Lower lobe of right lung (tissue), 2 donors: ENCODE data around the gene THUMPD1. TPM values are rescaled to one million over a fixed set of nuclear protein-coding genes. Genes with fewer than 3 reads are reported as not detected.
A peak's percentile ranks its signal among the peaks of the same experiment; 100 is the strongest.

Experiments used
- ATAC-seq, 2 donors: fragments of 200-7000 bp; cut with Tn5 transposase; one replicate each; pipeline ENCODE4 v1.9.1; 2020 to 2022; ENCODE audit warnings: mild to moderate bottlenecking in 2 of 2, moderate library complexity in 2 of 2
- DNase-seq: peaks from one replicate; pipeline ENCODE4 v3.0.0-alpha.2; 2020
- H3K27ac ChIP-seq: fragments of 200-600 bp; one replicate; pipeline ENCODE4 v1.8.0; 2022
- H3K27me3 ChIP-seq: fragments of 200-600 bp; one replicate; pipeline ENCODE4 v1.8.0; 2022; ENCODE audit warnings: low read depth
- H3K36me3 ChIP-seq: fragments of 200-600 bp; one replicate; pipeline ENCODE4 v1.8.0; 2022; ENCODE audit warnings: mild to moderate bottlenecking
- H3K4me1 ChIP-seq: fragments of 200-600 bp; one replicate; pipeline ENCODE4 v1.8.0; 2022
- H3K4me3 ChIP-seq: fragments of 200-600 bp; one replicate; pipeline ENCODE4 v1.8.0; 2022; ENCODE audit warnings: mild to moderate bottlenecking
- H3K9me3 ChIP-seq: fragments of 200-600 bp; one replicate; pipeline ENCODE4 v1.8.0; 2022
- CTCF ChIP-seq: fragments of 200-600 bp; IDR thresholded peaks from one replicate; pipeline ENCODE4 v1.8.0; 2022; ENCODE audit warnings: antibody characterized with exemption, mild to moderate bottlenecking
- intact Hi-C: fragments of 100-400 bp; cut with DNase I; formaldehyde crosslinking; loops from one replicate; pipeline ENCODE4 v1.11.0; 2022
- total RNA-seq: library from RNA; stranded (reverse); fragmentation: NEBNext Ultra II Directional; extraction: Animal tissue kit (Norgen Biotek cat#: 25700); gene quantifications from one replicate; pipeline ENCODE4 v1.2.1, GENCODE V29; 2021
- donor health status: DM: no; HTN: yes; CAD: no; lungs with severe emphysema.

THUMPD1 gene
- total RNA-seq, 1 donor from 2014 or later, result 41.3 TPM

- Histone ChIP-seq H3K36me3 (peaks cover 57% of the 10 kb centered on the region), H3K27me3 (no peaks in the 10 kb centered on the region), H3K9me3 (no peaks in the 10 kb centered on the region), H3K27ac (no peak overlapping the region), H3K4me1 (peaks cover 46% of the 10 kb centered on the region), H3K4me3 (no peak overlapping the region)
- intact Hi-C loops, result no loop called here
- no peak for DNase-seq
- no peak for ATAC-seq
- no peak for TF ChIP-seq CTCF
Observed at GRCh38 chr16:20735490-20735889, 6.1 kb downstream of the THUMPD1 start.

- no peak for TF ChIP-seq CTCF
- H3K27me3 ChIP-seq, result no peaks in the 10 kb centered on the region
- peak overlapping the region; percentile 46 for H3K27ac ChIP-seq
- H3K4me3 ChIP-seq, result no peak overlapping the region
- DNase-seq (no peak), ATAC-seq (peak in 1 of 2 donors; percentile 40)
- H3K36me3 ChIP-seq, result peaks cover 57% of the 10 kb centered on the region
- no peaks in the 10 kb centered on the region for H3K9me3 ChIP-seq
- intact Hi-C loops, result no loop called here
- H3K4me1 ChIP-seq, result peaks cover 39% of the 10 kb centered on the region
Observed at GRCh38 chr16:20734782-20735181, 6.8 kb downstream of the THUMPD1 start.

GRCh38 chr16:20734056-20734455, 7.6 kb downstream of the THUMPD1 start:
- no peak overlapping the region for H3K4me3 ChIP-seq
- peaks cover 32% of the 10 kb centered on the region for H3K4me1 ChIP-seq
- peak overlapping the region; percentile 46 for H3K27ac ChIP-seq
- no peaks in the 10 kb centered on the region for H3K9me3 ChIP-seq
- no peaks in the 10 kb centered on the region for H3K27me3 ChIP-seq
- TF ChIP-seq CTCF, result no peak
- no peak for DNase-seq
- no peak for ATAC-seq
- intact Hi-C loops, result no loop called here
- peaks cover 53% of the 10 kb centered on the region for H3K36me3 ChIP-seq

- DNase-seq (no peak), ATAC-seq (no peak)
- no peak overlapping the region for H3K4me3 ChIP-seq
- H3K4me1 ChIP-seq, result peaks cover 17% of the 10 kb centered on the region
- TF ChIP-seq CTCF, result no peak
- no peak overlapping the region for H3K27ac ChIP-seq
- peaks cover 5% of the 10 kb centered on the region for H3K36me3 ChIP-seq
- no peaks in the 10 kb centered on the region for H3K27me3 ChIP-seq
- H3K9me3 ChIP-seq, result no peaks in the 10 kb centered on the region
- intact Hi-C loops, result no loop called here
Observed at GRCh38 chr16:20729141-20729540, 12.5 kb downstream of the THUMPD1 start.

- H3K36me3 ChIP-seq, result no peaks in the 10 kb centered on the region
- ATAC-seq (peak; percentile 58 to 69), DNase-seq (no peak)
- H3K4me1 ChIP-seq, result peaks cover 8% of the 10 kb centered on the region
- no peak overlapping the region for H3K4me3 ChIP-seq
- no peaks in the 10 kb centered on the region for H3K9me3 ChIP-seq
- peak overlapping the region; percentile 33 for H3K27ac ChIP-seq
- TF ChIP-seq CTCF, result no peak
- no peaks in the 10 kb centered on the region for H3K27me3 ChIP-seq
- intact Hi-C loops, result no loop called here
Observed at GRCh38 chr16:20727181-20727580, 14.4 kb downstream of the THUMPD1 start.

- H3K9me3 ChIP-seq, result no peaks in the 10 kb centered on the region
- H3K27ac ChIP-seq, result peak overlapping the region; percentile 33
- intact Hi-C loops, result no loop called here
- DNase-seq (no peak), ATAC-seq (peak; percentile 90 to 93)
- no peak overlapping the region for H3K4me3 ChIP-seq
- no peaks in the 10 kb centered on the region for H3K27me3 ChIP-seq
- H3K4me1 ChIP-seq, result peaks cover 8% of the 10 kb centered on the region
- H3K36me3 ChIP-seq, result no peaks in the 10 kb centered on the region
- TF ChIP-seq CTCF, result no peak
Observed at GRCh38 chr16:20726661-20727060, 15.0 kb downstream of the THUMPD1 start.
